KOPT-K1 (cell line): Measurements from ENCODE around the gene TRAF5.
"Not testable (repeated sequence)": the region's sequence is repeated elsewhere in the genome, so short reads cannot be mapped to it uniquely, and the experiment has no call there.

Experiments used
- H3K27ac ChIP-seq: fragments of 200-600 bp; sonication (generic); 2 replicates; pipeline ENCODE4 v1.5.1; 2016; ENCODE audit warnings: antibody characterized with exemption, mild to moderate bottlenecking, low read depth, low read length; ENCODE audit not compliant: poor library complexity, severe bottlenecking
- H3K36me3 ChIP-seq: fragments of 200-600 bp; sonication (generic); 2 replicates; pipeline ENCODE4 v1.5.1; 2017; ENCODE audit warnings: antibody characterized with exemption, mild to moderate bottlenecking, low read length, moderate library complexity; ENCODE audit not compliant: insufficient read depth
- H3K9me3 ChIP-seq: fragments of 200-600 bp; sonication (generic); 2 replicates; pipeline ENCODE4 v1.5.1; 2017; ENCODE audit warnings: antibody characterized with exemption, low read length, mild to moderate bottlenecking; ENCODE audit not compliant: insufficient read depth, poor library complexity, severe bottlenecking

TRAF5 gene

GRCh38 chr1:211321646-211322045 lies 5.0 kb upstream of the TRAF5 start:
- H3K9me3 ChIP-seq, H3K36me3 ChIP-seq, H3K27ac ChIP-seq: not testable (repeated sequence)

GRCh38 chr1:211323156-211324063 lies 3.2 kb upstream of the TRAF5 start:
- Histone ChIP-seq H3K27ac (no peak overlapping the region), H3K9me3 (no peaks in the 10 kb centered on the region), H3K36me3 (no peaks in the 10 kb centered on the region)

- Histone ChIP-seq H3K27ac (peak overlapping the region; percentile 81), H3K36me3 (no peaks in the 10 kb centered on the region), H3K9me3 (no peaks in the 10 kb centered on the region)
Measured at GRCh38 chr1:211324992-211325775, 1.4 kb upstream of the TRAF5 start.

GRCh38 chr1:211326140-211326527 lies 499 bp upstream of the TRAF5 start:
- H3K36me3 ChIP-seq = 0 out of 2 replicates have a peak, but pooled peaks cover 6% of the 10 kb centered on the region
- no peaks in the 10 kb centered on the region for H3K9me3 ChIP-seq
- peak overlapping the region; percentile 81 for H3K27ac ChIP-seq

- 0 out of 2 replicates have a peak, but pooled peaks cover 6% of the 10 kb centered on the region for H3K36me3 ChIP-seq
- peak overlapping the region; percentile 81 for H3K27ac ChIP-seq
- H3K9me3 ChIP-seq = no peaks in the 10 kb centered on the region
Measured at GRCh38 chr1:211327346-211327921, 801 bp downstream of the TRAF5 start.

GRCh38 chr1:211328084-211328694 lies 1.6 kb downstream of the TRAF5 start:
- Histone ChIP-seq H3K27ac (peak overlapping the region; percentile 81), H3K36me3 (0 out of 2 replicates have a peak, but pooled peaks cover 6% of the 10 kb centered on the region), H3K9me3 (no peaks in the 10 kb centered on the region)

GRCh38 chr1:211328866-211329475 lies 2.3 kb downstream of the TRAF5 start:
- Histone ChIP-seq H3K27ac (peak overlapping the region; percentile 81), H3K36me3 (0 out of 2 replicates have a peak, but pooled peaks cover 6% of the 10 kb centered on the region), H3K9me3 (no peaks in the 10 kb centered on the region)

GRCh38 chr1:211329764-211330201 lies 3.1 kb downstream of the TRAF5 start:
- Histone ChIP-seq H3K27ac (peak overlapping the region; percentile 81), H3K36me3 (0 out of 2 replicates have a peak, but pooled peaks cover 6% of the 10 kb centered on the region)

GRCh38 chr1:211330282-211330936 lies 3.8 kb downstream of the TRAF5 start:
- Histone ChIP-seq H3K36me3 (0 out of 2 replicates have a peak, but pooled peaks cover 6% of the 10 kb centered on the region), H3K9me3 (no peaks in the 10 kb centered on the region), H3K27ac (peak overlapping the region; percentile 81)

More at GRCh38 chr1:211329764-211330201, 3.1 kb downstream of the TRAF5 start:
- H3K9me3 ChIP-seq = no peaks in the 10 kb centered on the region

- 0 out of 2 replicates have a peak, but pooled peaks cover 6% of the 10 kb centered on the region for H3K36me3 ChIP-seq
- peak overlapping the region; percentile 81 for H3K27ac ChIP-seq
- no peaks in the 10 kb centered on the region for H3K9me3 ChIP-seq
Measured at GRCh38 chr1:211331011-211331709, 4.5 kb downstream of the TRAF5 start.

GRCh38 chr1:211332036-211332616 lies 5.5 kb downstream of the TRAF5 start:
- H3K36me3 ChIP-seq = 0 out of 2 replicates have a peak, but pooled peaks cover 6% of the 10 kb centered on the region
- no peaks in the 10 kb centered on the region for H3K9me3 ChIP-seq
- H3K27ac ChIP-seq = peak overlapping the region; percentile 3

- Histone ChIP-seq H3K27ac (no peak overlapping the region), H3K36me3 (0 out of 2 replicates have a peak, but pooled peaks cover 6% of the 10 kb centered on the region), H3K9me3 (no peaks in the 10 kb centered on the region)
Measured at GRCh38 chr1:211332830-211333229, 6.2 kb downstream of the TRAF5 start.

GRCh38 chr1:211333906-211334305 lies 7.3 kb downstream of the TRAF5 start:
- H3K9me3 ChIP-seq = no peaks in the 10 kb centered on the region
- H3K27ac ChIP-seq = peak overlapping the region; percentile 10
- H3K36me3 ChIP-seq = peaks cover 8% of the 10 kb centered on the region; the same call in 1 of the 2 replicates
